SU-DHL-6 (cell line): ENCODE measurements around the gene SETBP1.

Source experiments
- EZH2phosphoT487 ChIP-seq: fragments of 200-600 bp; sonication (generic), shearing (Covaris generic); conservative IDR thresholded peaks from 2 replicates; pipeline ENCODE4 v1.6.1; 2018; ENCODE audit warnings: mild to moderate bottlenecking, antibody characterized with exemption, low read length, moderate library complexity, mixed read lengths
- TF ChIP-seq, protein P1 (sequence below): fragments of 200-600 bp; sonication (generic); IDR thresholded peaks from one replicate; pipeline ENCODE4 v1.5.1; 2017; ENCODE audit warnings: antibody characterized with exemption, mild to moderate bottlenecking, low read length, moderate library complexity; ENCODE audit not compliant: insufficient read depth, poor library complexity, severe bottlenecking

DNA sequence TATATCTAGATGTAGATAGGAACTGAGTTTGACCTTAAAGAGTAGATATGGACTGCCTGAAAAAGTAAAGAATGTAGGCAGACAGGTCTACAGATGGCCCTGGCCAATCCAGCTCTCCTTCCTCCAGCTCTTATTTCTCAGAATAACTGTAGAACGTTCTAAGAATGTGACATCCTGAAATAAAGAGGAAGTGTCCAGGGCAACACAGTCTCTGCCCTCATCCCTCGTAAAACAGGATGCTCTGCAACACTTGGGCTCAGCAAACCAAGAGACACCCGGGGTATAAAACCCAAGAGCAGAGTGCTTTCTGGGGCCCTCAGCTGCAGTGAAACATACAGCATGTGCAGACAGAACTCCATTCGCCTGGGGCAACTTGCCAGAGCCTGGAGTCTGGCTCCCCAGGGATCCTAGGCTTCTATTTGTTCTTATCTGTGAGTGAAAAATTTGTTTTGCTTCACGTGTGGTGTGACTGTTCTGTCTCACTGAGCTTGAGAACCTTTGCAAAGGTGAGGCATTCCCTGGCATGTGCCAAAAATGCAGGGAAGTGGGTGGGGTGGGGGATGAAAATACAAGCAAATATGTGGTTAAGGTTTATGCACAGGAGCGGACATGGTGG, 401.0 kb downstream of the SETBP1 start:
- TF ChIP-seq, protein P1, sequence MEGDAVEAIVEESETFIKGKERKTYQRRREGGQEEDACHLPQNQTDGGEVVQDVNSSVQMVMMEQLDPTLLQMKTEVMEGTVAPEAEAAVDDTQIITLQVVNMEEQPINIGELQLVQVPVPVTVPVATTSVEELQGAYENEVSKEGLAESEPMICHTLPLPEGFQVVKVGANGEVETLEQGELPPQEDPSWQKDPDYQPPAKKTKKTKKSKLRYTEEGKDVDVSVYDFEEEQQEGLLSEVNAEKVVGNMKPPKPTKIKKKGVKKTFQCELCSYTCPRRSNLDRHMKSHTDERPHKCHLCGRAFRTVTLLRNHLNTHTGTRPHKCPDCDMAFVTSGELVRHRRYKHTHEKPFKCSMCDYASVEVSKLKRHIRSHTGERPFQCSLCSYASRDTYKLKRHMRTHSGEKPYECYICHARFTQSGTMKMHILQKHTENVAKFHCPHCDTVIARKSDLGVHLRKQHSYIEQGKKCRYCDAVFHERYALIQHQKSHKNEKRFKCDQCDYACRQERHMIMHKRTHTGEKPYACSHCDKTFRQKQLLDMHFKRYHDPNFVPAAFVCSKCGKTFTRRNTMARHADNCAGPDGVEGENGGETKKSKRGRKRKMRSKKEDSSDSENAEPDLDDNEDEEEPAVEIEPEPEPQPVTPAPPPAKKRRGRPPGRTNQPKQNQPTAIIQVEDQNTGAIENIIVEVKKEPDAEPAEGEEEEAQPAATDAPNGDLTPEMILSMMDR: no peak
- no peak for TF ChIP-seq EZH2phosphoT487
